Activated CD4-positive, CD25-positive, alpha-beta regulatory T cell (primary cell): ENCODE measurements around the gene ABCD2.
"Not testable (repeated sequence)": the region's sequence is repeated elsewhere in the genome, so short reads cannot be mapped to it uniquely, and the experiment has no call there.

Experiments
- DNase-seq, 4 experiments: peaks; one replicate each; lab custom pipeline; 2025; lab: John Stamatoyannopoulos, UW

ABCD2 gene

GRCh38 chr12:39532448-39532847 is 87.2 kb downstream of the ABCD2 start:
- no peak for DNase-seq

GRCh38 chr12:39526974-39527373 is 92.6 kb downstream of the ABCD2 start:
- DNase-seq: no peak

GRCh38 chr12:39522167-39522566 is 97.4 kb downstream of the ABCD2 start:
- not testable (repeated sequence) for DNase-seq

- no peak for DNase-seq
Observed at GRCh38 chr12:39510001-39510400, 109.6 kb downstream of the ABCD2 start.

GRCh38 chr12:39505554-39505953 is 114.0 kb downstream of the ABCD2 start:
- DNase-seq: no peak

GRCh38 chr12:39505023-39505422 is 114.6 kb downstream of the ABCD2 start:
- no peak for DNase-seq

- no peak for DNase-seq
Observed at GRCh38 chr12:39503439-39503838, 116.2 kb downstream of the ABCD2 start.

GRCh38 chr12:39502726-39503125 is 116.9 kb downstream of the ABCD2 start:
- no peak for DNase-seq
